DMS 273 treated with DMSO at 0.1 percent for 48 hours (cell line): ENCODE results near the gene MAGIX.

Experiments used
- DNase-seq: peaks from one replicate; lab custom pipeline; 2025; lab: John Stamatoyannopoulos, UW

MAGIX gene

GRCh38 chrX:49184294-49185281, 22.0 kb downstream of the MAGIX start:
- DNase-seq: peak; percentile 44

GRCh38 chrX:49186125-49187027, 23.8 kb downstream of the MAGIX start, which contains the start of gene PRICKLE3:
Gene PRICKLE3, minus strand, starts transcription at chrX:49186373. Its CDS starts 76 bp downstream, at chrX:49186297.
- peak; percentile 32 for DNase-seq

GRCh38 chrX:49187028-49187394, 24.5 kb downstream of the MAGIX start:
- no peak for DNase-seq

- DNase-seq: no peak
These were observed 25.0 kb downstream of the MAGIX start for GRCh38 chrX:49187526-49187925.

GRCh38 chrX:49188468-49189076, 26.0 kb downstream of the MAGIX start:
- no peak for DNase-seq

- DNase-seq: no peak
These were observed 27.0 kb downstream of the MAGIX start for GRCh38 chrX:49189606-49190005.

GRCh38 chrX:49190821-49191573, 28.4 kb downstream of the MAGIX start:
- DNase-seq: peak; percentile 99

GRCh38 chrX:49191574-49192011, 29.0 kb downstream of the MAGIX start:
- DNase-seq: no peak

- DNase-seq: no peak
These were observed 30.3 kb downstream of the MAGIX start for GRCh38 chrX:49192722-49193328.

- DNase-seq: no peak
These were observed 31.0 kb downstream of the MAGIX start for GRCh38 chrX:49193542-49193964.

- DNase-seq: no peak
These were observed 35.1 kb downstream of the MAGIX start for GRCh38 chrX:49197543-49198087.

- DNase-seq: no peak
These were observed 36.2 kb downstream of the MAGIX start for GRCh38 chrX:49198540-49199314.

GRCh38 chrX:49199315-49199595, 36.7 kb downstream of the MAGIX start:
- no peak for DNase-seq

- peak; percentile 64 for DNase-seq
These were observed 37.6 kb downstream of the MAGIX start, which contains the start of gene SYP for GRCh38 chrX:49199906-49200771. Gene SYP, minus strand, starts transcription at chrX:49200193. Its CDS starts 7 bp downstream, at chrX:49200186.

GRCh38 chrX:49202022-49202421, 39.5 kb downstream of the MAGIX start:
- no peak for DNase-seq

- no peak for DNase-seq
These were observed 41.0 kb downstream of the MAGIX start for GRCh38 chrX:49203536-49203935.

GRCh38 chrX:49204017-49204416, 41.5 kb downstream of the MAGIX start:
- no peak for DNase-seq

GRCh38 chrX:49204709-49205108, 42.2 kb downstream of the MAGIX start:
- DNase-seq: no peak

GRCh38 chrX:49205443-49205842, 42.9 kb downstream of the MAGIX start:
- no peak for DNase-seq
